GM10847 (cell line): ENCODE data around the gene IGLL5.

Experiments
- POLR2A ChIP-seq: IDR thresholded peaks from 2 replicates; pipeline ENCODE4 v1.6.1; 2011; ENCODE audit not compliant: insufficient read length; ENCODE audit errors: extremely low read depth

Gene IGLL5

DNA sequence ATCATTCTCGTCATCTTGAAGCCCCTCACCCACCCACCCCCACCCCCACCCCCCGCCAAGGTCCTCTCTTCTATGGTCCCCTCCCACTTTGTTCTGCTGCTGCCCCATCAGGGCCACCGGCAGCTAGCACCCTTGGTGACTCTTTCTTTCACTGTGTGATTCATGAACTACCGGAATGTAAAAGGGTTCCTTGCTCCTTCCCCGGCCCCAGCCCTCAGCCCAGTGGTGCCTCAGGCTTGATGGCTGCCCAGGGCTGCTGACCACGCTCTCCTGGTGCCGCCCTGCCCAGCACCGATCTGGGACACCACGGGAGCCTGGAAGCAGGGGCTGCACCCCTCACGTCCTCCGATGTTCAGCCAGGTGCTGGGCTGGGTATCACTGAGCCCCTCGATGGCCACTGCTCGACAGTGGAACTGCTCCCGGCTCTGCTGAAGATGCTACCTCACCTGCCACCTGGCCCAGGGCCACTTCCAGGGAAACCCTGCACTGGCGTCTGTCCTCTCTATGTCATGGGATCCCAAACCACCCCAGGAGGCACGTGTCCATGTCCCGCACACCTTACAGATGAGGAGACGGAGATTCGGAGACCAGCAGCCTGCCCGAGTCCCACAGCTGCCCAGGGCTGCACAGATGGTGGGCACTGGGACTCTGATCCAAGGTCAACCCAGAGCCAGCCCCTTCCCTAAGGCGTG, 39.7 kb downstream of the IGLL5 start:
- no peak for TF ChIP-seq POLR2A

DNA sequence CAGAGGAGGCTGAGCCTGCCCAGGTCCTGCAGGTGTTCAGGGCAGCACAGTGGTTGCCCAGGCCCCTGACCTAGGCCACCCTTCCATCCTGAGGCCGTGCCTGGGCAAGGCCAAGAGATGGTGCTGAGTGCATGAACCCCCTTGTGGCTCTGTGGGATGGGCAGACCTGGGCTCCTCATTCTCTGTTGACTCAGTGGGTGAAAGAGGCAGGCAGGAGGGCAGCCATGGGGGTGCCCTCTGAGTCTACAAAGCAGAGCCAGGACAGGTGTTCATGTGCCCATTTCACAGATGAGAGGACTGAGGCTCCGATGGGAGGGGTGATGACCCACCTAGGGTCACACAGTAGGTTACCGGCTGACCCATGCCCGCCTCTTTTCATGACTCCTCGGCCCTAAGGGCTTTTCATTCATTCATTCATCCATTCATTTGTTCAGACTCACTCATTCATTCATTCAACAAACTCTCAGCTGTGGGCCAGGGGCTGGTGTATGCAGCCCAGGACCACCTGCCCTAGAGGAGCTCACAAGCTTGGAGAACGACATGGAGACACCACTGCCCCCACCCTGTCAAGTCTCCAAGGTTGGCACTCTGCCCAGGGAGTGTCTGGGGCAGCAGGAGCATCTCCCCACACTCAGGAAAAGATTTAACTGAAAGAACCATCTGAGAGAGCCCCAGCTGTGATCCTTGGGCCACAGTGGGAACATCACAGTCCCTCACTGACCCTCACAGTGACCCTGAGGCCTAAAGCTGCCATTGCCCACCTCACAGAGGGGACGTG, 40.5 kb downstream of the IGLL5 start:
- no peak for TF ChIP-seq POLR2A

DNA sequence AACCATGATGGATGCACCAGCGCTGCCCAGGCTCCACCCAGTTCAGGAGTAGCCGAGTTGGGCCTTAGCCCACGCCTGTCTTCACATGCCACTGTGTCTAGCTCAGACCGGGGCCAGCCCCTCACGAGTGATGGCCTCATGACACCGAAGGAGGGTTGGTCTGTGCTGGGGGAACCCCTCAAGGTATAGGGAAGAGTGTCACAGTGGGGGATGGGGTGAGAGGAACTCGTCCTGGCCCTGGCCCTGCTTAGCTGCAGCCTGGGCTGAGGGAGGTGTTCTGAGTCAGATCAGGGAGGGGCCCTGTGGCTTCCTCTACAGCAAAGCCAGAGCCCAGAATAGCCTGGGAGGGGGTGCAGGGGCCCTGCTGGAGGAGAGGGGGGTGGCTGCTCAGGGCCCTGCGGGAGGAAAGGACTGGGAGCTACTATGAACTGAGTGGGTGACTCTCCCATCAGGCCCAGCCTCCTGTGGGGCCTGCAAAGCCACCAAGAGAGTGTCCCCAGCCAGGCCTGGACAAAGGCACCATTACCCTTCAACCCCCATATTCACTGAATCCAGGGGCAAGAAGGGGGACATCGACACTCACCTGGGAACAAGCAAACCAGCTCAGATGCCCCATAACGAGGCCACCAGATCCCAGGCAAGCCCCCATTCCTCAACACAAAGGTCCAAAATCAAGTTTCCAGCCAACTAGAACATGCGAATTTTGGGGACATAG, 41.2 kb downstream of the IGLL5 start:
- peak; percentile 41 for TF ChIP-seq POLR2A

GRCh38 chr22:22929381-22930221, 42.0 kb downstream of the IGLL5 start:
- TF ChIP-seq POLR2A, result no peak

GRCh38 chr22:22930222-22930497, 42.5 kb downstream of the IGLL5 start:
- TF ChIP-seq POLR2A, result no peak

- no peak for TF ChIP-seq POLR2A
Measured at GRCh38 chr22:22930571-22931556, 43.2 kb downstream of the IGLL5 start.

GRCh38 chr22:22931557-22932270, 44.1 kb downstream of the IGLL5 start:
- TF ChIP-seq POLR2A, result no peak

- no peak for TF ChIP-seq POLR2A
Measured at GRCh38 chr22:22932512-22932941, 44.9 kb downstream of the IGLL5 start.

- no peak for TF ChIP-seq POLR2A
Measured at GRCh38 chr22:22933100-22933806, 45.6 kb downstream of the IGLL5 start.

DNA sequence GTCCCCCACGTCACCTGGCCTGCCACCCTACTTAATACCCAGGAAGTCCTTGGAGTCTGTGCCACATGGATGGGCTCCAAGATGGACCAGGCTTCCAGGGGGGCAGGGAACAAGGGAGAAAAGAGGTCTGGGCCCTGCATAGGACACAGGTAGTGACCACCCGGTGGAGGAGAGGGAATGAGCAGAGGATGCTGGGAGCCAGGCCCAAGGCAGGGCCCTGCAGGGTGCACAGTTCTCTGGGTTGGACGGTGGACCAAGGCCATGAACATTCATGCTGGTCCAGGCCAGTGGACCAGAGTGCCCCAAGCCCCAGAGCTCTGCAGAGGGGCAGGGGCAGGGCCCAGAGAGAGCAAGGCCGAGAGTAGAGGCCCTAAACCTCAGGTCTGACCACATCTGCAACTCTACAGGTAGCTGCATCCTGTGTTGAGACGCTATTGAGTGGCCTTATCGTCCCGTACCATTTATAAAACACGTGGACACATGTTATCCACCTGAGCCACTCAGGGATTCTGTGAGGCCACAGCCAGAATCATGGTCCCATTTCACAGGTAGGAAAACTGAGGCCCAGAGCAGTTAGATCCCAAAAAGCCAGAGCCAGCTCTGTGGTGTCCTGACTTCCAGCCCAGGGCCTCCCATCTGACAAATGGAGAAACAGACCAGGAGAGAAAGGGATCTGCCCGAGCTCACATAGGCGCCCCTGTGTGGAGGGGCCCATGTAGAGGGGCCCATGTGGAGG, 46.4 kb downstream of the IGLL5 start:
- no peak for TF ChIP-seq POLR2A

DNA sequence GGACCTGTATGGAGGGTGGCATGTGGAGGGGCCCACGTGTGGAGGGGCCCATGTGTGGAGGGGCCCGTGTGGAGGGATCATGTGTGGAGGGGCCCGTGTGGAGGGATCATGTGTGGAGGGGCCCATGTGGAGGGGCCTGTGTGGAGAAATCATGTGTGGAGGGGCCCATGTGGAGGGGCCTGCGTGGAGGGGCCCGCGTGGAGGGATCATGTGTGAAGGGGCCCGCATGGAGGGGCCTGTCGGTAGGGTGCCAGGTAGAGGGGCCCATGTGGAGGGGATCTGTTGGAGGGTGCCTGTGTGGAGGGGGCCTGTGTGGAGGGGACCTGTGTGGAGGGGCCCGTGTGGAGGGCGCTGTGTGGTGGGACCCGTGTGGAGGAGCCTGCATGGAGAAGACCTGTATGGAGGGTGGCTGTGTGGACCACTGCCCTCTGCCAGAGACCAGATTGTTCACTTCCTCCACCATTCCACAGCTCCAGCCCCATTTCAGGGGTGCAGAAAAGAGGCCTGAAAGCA, 47.0 kb downstream of the IGLL5 start:
- no peak for TF ChIP-seq POLR2A

DNA sequence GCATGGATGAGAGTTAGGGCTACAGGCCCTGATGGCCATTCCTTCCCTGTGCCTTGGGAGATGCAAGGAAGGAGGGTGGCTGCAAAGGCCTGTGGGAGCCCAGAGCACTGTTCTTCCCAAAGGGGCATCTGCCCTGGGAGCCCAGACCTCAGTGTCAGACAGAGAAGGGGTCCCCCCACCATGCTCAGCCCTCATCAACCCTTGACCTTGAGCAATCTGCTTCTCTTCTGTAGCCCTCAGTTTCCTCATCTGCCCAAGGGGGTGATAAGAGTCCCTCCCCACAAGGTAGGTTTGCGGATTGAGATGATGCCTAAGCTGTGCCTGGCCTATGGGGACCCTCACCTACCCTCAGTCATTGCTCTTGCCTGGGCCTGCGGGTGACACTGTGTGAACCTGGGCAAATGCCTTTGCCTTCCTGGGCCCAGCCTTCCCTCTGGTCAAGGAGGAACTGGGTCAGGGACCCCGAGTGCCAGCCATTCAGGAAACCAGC, 47.5 kb downstream of the IGLL5 start:
- TF ChIP-seq POLR2A, result no peak
